HG02763 (cell line): Measurements from ENCODE around the gene FRG2.
"Not testable (repeated sequence)": the region's sequence is repeated elsewhere in the genome, so short reads cannot be mapped to it uniquely, and the experiment has no call there.

Experiments used
- ATAC-seq: cut with Tn5 transposase; IDR thresholded peaks from one replicate; pipeline ENCODE4 v1.9.1; 2021; ENCODE audit warnings: mild to moderate bottlenecking, moderate library complexity; ENCODE audit not compliant: unreplicated experiment

The FRG2 gene

DNA sequence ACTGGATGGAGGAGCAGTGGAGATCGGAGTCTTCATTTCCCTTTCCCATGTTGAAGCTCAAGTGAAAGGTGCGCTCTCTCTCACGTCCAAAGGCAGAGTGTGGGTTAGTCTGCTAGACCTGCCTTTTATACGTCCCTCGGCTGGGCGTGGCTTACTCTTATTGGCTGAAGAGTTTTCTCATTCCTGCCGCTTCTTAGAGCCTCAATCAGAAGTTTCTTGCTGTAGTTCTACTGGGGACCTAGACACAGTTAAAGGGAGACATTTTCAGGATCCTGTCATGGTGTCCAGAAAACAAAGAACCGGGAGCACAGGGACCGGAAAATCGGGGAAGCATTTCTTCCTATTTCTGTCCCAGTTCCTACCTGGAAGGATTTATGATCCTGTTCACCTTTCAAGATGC, at the start of gene FRG2:
FRG2 (minus strand) TSS at position 101 of the 400 bp plus-strand sequence; CDS start at position 49, 52 bp downstream.
- ATAC-seq, result not testable (repeated sequence)

DNA sequence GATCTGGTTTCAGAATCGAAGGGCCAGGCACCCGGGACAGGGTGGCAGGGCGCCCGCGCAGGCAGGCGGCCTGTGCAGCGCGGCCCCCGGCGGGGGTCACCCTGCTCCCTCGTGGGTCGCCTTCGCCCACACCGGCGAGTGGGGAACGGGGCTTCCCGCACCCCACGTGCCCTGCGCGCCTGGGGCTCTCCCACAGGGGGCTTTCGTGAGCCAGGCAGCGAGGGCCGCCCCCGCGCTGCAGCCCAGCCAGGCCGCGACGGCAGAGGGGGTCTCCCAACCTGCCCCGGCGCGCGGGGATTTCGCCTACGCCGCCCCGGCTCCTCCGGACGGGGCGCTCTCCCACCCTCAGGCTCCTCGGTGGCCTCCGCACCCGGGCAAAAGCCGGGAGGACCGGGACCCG, 41.3 kb upstream of the FRG2 start:
- ATAC-seq, result not testable (repeated sequence)

DNA sequence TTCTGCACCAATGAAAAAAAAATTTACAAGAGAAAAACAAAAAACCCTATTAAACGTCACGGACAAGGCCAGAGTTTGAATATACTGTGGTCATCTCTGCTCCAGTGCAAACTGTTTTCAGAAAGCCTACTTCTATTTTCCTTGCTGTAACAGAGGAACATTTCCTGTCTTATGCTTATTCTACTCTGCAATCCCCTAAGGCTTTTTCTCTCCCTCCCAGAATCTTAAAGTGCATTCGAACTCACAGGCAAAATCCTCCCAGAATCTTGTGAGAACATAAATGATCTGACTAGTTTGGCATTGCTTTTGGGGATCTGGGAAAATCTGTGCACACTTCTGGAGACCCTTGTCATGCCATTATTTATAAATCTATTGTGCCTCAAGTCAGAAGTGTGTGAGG, 37.7 kb upstream of the FRG2 start:
- ATAC-seq, result not testable (repeated sequence)

DNA sequence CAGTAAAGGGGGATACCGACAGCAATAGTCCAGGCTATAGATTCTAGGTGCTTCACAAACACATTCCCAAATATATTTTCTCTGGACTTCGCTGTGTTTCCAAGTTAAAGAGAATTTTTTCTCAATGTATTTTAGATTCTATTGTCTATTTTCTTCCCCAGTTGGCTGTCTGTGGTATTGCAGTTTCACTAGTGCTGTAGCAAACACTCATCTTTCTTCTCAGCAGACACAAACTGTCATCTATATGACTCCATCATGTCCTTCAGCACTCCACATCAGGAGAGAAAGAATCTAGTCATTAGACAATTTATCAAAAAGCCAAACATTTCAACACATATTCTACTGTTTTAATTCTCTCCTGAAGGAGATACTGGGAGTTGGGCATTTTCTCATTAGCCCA, 37.3 kb upstream of the FRG2 start, which contains the start of gene DBET:
DBET (plus strand) TSS at position 161 of the 400 bp plus-strand sequence.
- not testable (repeated sequence) for ATAC-seq

DNA sequence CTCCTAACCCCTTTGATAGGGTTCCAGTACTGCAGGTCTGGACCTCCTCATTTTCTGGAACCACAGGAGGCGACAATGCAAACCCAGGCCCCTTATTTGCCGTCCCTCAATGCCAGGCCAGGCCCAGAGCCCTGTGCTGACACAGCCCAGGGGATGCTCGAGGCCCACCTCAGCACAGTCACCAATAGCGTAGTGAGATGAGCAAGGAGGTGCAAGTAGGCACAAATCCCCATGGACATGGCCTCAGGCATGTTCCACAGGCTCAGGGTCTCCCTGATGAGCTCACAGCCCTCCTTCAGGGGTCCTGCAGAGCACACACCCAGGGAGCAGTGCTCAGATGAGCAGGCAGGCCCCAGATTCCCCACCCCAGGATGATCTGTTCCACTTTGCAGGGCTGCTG, 31.9 kb upstream of the FRG2 start:
- not testable (repeated sequence) for ATAC-seq

DNA sequence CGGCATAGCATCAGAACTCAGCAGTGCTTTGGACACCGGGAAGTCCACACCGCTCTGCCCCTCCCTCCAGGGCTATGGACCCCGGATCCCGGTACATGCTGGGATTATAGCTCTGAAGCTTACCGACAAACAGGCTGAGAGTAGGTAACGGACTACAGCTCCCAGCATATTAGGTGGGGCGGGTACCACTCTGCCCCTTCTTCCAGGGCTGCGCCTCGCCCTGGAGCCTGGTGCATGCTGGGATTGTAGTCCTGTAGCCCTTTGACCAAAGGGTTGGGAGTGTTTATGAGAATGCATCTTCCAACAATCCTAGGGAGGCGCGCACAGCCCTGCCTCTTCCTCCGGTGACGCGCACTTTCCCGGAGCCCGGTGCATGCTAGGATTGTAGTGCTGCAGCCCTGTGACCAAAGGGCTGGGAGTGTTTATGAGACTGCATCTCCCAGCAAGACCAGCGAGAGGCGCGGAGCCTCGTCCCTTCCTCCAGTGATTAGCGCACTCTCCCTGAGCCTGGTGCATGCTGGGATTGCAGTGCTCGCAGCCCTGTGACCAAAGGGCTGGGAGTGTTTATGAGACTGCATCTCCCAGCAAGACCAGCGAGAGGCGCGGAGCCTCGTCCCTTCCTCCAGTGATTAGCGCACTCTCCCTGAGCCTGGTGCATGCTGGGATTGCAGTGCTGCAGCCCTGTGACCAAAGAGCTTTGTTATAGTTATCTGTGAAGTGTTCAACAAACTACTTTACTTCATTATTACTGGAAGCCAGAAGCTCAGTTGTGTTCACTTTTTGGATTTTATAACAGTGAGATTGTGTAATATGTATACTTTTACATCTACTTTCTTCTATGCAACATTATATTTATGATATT, 22.6 kb upstream of the FRG2 start:
- ATAC-seq, result not testable (repeated sequence)

DNA sequence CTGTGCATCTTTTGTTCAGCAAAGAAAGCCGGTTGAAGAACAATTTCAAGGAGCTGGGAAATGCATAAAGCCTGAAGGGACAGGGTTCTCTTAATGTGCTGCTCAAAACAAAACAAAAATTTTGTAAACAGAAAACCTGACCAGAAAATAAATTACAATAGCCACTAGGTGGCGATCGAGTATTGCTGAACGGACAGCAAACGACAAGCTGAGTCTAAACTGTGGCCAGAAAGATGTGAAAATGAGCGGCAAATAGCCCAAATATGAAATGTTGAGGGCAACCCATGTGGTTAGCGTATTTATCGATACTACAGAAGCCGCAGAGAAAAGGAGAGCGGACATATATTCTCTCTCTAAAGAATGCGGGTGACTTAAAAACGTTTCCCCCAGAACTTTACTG, 20.6 kb upstream of the FRG2 start:
- ATAC-seq, result not testable (repeated sequence)

DNA sequence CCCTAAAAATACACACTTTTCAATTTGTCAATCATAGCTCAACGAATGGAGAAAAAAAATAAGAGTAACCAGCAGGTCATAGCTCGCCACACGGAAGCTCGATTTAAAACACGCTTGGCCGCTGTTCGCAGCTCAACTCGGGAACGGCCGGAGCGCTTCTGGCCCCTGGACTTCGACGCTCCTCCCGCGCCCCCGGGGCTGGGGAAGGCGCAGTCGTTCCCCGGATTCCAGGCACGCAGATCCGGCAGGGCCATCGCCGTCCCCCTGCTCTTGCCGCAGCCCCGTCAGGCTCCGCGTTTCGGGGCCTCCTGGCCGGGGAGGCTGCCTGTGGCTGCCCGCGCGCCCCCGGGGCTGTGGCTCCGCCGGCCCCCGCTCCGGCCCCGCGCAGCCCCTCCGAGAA, 13.8 kb upstream of the FRG2 start:
- not testable (repeated sequence) for ATAC-seq

DNA sequence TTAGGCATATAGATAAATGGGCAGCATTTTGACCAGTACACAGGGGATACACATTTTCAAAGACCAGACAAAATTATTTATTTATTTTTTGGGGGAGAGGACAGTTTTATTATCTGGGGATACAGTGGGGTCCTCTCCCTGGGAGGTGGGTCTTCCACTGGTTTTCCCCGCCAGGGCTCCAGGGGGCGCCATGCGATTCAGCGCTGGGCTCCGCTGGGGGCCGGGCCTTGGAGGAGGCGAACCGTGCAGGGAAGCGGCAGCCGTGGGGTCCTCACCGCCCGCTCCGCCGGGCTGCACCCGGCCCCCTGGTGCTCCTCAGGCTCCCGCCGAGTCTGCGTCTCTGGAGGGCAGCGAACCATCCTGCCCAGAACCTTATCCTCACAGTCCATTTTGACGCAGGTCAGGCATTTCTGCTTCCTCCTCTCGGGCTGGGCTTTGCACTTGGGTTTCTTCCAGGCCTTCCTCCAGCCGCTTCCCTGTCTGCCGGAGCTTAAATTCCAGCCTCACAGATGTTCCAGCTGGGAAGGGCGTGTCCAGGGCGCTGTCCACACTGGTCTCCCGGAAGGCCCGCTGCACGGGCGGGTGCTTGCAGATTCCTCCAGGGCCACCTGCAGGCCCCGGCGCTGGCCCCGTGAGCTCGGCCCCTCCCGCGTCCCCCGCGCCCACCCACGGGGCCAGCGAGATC, 10.8 kb upstream of the FRG2 start:
- ATAC-seq, result not testable (repeated sequence)

DNA sequence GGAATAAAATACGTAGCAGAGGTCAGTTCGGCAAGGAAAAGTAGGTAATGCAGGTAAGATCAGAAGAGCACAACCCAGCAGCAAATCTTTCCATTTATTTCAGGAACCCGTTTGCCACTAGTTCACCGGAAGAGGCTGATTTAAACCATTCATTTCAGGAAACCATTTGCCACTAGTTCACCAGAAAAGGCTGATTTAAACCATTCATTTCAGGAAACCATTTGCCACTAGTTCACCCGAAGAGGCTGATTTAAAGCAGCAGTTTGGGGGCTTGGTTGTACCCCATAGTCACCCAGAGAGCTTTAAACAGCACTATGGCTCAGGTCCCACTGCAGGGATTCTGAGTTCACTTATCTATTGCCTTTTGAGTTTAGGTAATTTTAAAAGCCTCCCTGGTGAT, 4.2 kb upstream of the FRG2 start:
- not testable (repeated sequence) for ATAC-seq

DNA sequence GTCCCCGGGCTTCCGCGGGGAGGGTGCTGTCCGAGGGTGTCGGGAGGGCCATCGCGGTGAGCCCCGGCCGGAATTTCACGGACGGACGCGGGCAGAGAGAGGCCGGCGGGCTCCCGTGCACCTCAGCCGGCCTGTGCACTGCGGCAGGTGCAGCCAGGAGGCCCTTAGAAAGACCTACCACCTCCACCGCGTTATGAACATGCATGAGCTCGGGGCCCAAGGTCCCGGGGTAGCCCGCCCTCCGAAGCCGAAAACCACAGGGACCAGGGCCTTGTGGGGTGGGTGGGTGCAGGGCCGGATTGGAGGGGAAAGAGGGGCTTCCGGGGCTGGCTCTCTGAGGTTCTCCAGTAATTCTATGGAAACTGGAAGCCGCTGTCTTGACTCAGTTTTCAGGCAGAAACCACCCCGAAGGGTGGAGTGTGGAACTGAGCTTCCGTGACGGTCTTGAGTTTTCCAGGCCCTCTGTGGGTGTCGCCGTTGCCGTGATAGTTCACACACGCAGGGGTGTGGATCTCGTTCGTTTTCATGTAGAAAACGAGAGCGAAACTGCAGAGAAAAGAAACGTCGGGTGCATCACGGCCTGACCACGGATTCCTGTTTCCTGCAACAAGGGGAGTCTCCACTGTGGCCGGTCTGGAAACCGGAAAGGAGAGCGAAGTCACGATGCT, 4.3 kb downstream of the FRG2 start:
- ATAC-seq, result not testable (repeated sequence)

DNA sequence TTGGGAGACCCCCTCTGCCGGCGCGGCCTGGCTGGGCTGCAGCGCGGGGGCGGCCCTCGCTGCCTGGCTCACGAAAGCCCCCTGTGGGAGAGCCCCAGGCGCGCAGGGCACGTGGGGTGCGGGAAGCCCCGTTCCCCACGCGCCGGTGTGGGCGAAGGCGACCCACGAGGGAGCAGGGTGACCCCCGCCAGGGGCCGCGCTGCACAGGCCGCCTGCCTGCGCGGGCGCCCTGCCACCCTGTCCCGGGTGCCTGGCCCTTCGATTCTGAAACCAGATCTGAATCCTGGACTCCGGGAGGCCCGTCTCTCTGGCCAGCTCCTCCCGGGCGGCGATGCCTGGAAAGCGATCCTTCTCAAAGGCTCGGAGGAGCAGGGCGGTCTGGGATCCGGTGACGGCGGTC, 5.1 kb downstream of the FRG2 start:
- not testable (repeated sequence) for ATAC-seq

DNA sequence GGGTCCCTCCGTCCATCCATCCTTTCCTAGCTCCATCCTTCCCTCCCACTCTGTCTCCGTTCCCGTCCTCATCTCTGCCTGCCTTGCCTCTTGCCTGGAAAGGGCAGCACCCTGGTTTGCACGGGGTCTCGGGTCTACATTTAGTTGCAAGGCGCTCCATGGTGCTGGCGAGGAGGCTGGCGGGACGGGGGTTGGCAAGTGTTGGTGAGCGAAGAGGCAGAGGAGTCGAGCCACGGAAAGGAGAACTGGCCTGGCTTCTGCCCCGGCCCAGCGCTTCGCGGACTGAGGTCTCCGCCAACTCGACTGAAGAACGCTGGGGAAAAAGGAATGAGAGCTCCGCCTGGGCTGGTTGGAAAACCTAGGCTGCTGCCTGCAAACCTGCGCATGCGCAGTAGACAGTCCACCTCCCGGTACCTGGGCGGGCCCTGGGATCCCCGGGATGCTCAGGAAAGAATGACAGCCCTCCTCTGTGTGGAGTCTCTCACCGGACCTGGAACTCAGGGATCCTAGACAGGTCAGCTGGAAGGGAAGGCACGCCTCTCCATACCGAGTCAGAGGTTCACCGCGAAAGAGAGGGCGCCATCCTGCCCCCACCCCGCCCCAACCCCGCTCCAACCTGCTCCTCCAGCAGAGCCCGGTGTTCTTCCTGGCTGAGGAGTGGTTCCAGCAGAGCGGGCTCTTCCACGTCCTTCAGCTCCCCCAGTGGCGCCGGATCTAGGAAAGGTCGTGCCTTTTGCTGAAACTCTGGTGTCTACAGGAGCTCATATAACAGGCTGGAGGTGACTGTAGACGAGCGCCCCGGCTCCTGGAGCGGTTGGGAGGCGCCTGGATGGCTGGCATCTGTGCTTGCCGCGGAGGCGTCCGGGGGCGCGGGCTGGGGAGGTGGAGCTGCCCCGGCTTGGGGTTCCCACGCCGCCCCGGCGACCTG, 6.0 kb downstream of the FRG2 start:
- ATAC-seq, result no peak

DNA sequence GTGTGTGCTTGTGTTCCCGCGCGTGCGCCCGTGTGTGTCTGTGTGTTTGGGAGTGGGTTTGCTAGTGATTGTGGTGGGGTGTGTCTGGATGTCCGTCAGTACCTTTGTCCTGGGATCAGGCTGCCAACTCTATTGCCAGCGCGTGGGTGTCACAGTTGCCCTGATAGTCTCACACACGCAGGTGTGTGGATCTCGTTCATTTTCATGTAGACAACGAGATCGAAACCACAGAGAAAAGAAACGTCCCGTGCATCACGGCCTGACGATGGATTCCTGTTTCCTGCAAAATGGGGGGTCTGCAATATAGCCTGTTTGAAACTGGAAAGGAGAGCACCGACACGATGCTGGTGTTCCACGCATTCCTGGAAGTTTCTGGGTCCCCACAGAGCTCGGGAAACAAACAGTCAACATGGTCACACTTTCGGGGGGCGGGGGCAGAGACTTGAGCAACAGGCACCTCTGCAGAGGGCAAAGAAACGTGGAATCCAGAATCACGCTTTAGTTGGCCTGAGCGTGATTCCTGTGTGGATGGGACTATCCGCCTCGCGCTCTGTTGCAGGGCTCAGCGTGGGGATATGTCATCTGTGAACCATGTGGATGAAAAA, 7.1 kb downstream of the FRG2 start:
- ATAC-seq, result not testable (repeated sequence)

DNA sequence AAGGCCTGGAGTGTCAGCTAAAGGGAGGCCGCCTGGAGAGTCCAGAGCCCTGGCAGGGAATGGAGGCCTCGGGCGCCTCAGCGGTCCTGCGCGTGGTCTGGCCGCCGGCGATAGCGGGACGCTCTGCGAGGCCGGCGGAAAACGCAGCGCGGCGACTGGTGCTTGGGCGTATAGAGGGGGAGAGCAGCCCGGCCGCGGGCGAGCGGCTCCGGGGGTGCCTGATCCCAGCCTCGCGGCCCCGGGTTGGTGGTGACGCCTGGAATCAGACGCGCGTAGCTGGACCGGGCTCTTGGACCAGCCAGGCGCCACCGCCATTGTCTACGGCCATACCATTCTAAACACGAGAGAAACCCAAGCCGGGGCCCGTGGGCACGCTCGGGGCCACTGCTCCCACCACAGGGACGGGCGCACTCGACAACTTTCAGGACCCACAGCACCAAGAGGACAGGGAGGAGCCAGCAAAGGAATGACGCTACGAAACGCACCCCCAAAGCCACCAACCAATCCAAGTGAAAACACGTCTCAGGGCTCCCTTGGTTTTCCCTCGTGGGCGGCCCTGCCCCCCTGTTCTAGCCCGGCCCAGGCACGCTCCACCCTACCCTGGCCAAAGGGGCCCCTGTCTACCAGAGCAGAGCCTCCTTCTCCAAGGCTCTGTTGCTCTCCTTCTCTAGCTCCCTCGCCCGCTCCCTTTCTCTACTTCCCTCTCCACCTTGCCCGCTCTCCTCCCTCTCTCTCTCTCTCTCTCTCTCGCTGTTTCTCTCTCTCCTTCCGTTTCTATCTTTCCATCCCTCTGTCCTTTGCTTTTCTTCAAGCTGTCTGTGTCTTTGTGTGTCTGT, 7.8 kb downstream of the FRG2 start:
- no peak for ATAC-seq

DNA sequence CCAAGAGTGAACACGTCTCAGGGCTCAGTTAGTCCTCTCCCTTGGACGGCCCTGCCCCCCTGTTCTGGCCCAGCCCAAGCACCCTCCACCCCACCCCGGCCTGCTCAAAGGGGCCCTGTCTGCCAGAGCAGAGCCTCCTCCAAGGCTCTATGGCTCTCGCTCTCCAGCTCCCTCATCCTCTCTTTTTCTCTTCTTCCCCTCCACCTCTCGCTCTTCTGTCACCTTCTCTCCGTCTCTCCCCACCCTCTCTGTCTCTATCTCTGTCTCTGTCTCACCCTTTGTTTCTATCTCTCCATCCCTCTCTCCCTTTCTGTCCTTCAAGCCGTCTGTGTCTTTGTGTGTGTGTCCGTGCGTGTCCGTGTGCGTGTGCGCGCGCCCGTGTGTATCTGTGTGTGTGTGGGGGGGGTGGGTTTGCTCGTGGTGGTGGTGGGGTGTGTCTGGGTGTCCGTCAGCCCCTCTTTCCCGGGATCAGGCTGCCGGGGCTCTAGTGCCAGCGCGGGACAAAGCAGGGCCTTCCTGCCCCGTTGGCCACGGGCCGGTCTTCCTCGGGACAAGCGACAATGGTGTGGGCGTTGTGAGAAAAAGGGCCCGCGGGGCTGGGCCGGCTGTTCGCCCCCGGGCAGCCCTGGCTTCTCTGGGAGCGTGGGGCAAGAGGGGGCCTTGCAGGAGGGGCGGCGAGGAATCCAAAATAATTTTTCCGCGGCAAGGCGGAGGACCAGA, 8.7 kb downstream of the FRG2 start:
- ATAC-seq, result no peak

DNA sequence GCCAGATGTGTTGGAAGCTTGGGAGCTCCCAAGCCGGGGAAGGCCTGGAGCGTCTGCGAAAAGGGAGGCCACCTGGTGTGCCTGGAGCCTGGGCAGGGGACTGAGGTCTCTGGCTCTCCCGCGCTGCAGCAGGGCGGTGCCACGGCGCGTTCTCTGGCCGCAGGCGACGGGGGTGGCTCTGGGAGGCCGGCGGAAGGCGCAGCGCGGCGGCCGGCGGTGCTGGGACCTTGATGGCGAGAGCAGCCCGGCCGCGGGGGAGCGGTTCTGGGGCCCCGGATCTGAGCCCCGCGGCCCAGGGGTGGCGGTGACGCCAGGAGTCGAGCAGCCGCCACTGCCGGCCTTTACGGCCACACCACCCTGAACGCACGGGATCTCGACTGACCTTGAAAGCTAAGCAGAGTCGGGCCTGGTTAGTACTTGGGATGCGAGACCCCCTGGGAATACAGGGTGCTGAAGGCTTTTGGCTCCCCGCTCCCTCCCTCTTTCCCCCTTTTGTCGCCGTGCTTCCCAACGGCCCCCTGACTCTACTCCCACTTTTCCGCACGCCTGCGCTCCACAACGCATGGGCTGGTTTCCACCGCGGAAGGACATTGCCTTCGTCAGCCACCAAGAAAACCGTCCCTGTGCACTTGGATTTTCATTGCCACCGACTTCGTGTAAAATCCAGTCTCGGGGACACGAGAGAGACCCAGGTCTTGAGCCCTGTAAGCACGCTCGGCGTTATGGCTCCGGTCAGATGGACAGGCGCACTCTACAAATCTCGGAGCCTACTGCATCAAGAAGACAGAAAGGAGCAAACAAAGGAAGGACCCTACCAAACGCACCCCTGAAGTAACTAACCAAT, 9.5 kb downstream of the FRG2 start:
- ATAC-seq, result no peak
